GM18508 (cell line): ENCODE data around the gene GRIK1.

ENCODE experiments used
- ATAC-seq: cut with Tn5 transposase; IDR thresholded peaks from one replicate; pipeline ENCODE4 v1.9.1; 2021; ENCODE audit warnings: moderate number of reproducible peaks; ENCODE audit not compliant: insufficient read depth, unreplicated experiment

GRIK1 gene

GRCh38 chr21:29508301-29508700, 431.5 kb downstream of the GRIK1 start:
- ATAC-seq: no peak

- ATAC-seq: no peak
Measured at GRCh38 chr21:29506947-29507346, 432.8 kb downstream of the GRIK1 start.

- ATAC-seq: no peak
Measured at GRCh38 chr21:29506214-29506613, 433.6 kb downstream of the GRIK1 start.

- no peak for ATAC-seq
Measured at GRCh38 chr21:29504751-29505321, 435.0 kb downstream of the GRIK1 start.

- no peak for ATAC-seq
Measured at GRCh38 chr21:29501451-29501850, 438.3 kb downstream of the GRIK1 start.

GRCh38 chr21:29499734-29500343, 440.0 kb downstream of the GRIK1 start:
- ATAC-seq: no peak

GRCh38 chr21:29499229-29499628, 440.6 kb downstream of the GRIK1 start:
- ATAC-seq: no peak

GRCh38 chr21:29496337-29496736, 443.5 kb downstream of the GRIK1 start:
- ATAC-seq: no peak

- ATAC-seq: no peak
Measured at GRCh38 chr21:29490016-29490415, 449.8 kb downstream of the GRIK1 start.

- ATAC-seq: no peak
Measured at GRCh38 chr21:29487154-29487553, 452.6 kb downstream of the GRIK1 start.
